HG03469 (cell line): Measurements from ENCODE around the gene SPIRE2.
"Not testable (repeated sequence)": the region's sequence is repeated elsewhere in the genome, so short reads cannot be mapped to it uniquely, and the experiment has no call there.

Experiments
- ATAC-seq: cut with Tn5 transposase; IDR thresholded peaks from one replicate; pipeline ENCODE4 v1.9.1; 2021; ENCODE audit warnings: mild to moderate bottlenecking, moderate library complexity, moderate number of reproducible peaks; ENCODE audit not compliant: unreplicated experiment

SPIRE2 gene

DNA sequence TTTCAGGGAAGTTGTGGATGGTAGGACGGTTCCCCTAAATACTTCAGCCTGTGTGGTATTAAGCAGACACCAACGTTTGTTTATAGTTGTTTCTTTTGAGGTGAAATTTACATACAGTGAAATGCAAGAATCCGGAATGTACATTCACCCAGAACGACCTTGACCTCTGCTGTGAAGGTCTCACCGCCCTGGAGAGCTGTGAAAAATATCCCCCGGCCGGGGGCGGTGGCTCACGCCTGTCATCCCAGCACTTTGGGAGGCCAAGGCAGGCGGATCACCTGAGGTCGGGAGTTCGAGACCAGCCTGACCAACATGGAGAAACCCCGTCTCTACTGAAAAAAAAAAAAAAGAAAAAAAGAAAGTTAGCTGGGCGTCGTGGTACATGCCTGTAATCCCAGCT is 8.2 kb downstream of the SPIRE2 start:
- ATAC-seq, result not testable (repeated sequence)

DNA sequence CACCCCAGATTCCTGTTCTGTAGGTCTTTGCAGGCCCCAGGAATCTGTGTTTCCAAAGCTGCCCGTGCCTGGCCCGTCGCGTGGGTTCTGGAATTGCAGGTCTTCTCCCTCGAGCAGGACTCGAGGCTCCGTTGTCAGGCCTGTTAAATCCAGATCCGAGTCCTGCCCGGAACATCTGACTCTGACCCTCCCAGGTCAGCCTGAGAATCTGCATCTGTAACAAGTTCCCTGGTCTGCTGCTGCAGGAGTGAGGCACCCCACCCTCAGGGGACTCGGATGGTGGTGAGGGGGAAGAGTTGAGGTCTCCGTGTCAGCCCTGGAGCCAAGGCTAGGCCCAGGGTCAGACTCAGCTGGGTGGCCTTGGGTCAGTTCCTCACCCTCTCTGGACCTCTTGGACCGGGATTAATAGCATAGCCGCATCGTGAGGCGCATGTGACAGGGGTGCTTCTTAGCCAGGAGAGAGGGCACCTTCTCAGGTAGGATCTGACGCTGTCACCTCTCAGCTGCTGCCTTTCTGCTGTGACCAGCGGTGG is 8.8 kb downstream of the SPIRE2 start:
- ATAC-seq, result no peak

DNA sequence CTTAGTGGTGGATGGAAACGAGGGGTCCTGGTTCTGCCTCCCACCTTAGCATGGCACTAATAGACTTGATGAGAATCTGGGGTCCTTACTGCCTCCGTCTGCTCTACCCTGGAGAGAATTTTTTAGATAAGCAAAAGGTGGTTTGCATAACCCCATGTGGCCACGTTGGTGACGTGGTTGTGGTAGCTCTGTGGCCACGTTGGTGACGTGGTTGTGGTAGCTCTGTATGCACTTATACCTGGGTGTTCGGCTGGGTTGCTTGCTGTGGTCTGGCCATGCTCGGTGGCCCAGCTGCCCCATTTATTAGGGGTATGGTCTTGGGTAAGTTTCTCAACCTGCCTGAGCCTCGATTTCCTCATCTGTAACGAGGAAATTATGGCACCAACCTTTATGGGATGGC is 13.0 kb downstream of the SPIRE2 start:
- no peak for ATAC-seq

DNA sequence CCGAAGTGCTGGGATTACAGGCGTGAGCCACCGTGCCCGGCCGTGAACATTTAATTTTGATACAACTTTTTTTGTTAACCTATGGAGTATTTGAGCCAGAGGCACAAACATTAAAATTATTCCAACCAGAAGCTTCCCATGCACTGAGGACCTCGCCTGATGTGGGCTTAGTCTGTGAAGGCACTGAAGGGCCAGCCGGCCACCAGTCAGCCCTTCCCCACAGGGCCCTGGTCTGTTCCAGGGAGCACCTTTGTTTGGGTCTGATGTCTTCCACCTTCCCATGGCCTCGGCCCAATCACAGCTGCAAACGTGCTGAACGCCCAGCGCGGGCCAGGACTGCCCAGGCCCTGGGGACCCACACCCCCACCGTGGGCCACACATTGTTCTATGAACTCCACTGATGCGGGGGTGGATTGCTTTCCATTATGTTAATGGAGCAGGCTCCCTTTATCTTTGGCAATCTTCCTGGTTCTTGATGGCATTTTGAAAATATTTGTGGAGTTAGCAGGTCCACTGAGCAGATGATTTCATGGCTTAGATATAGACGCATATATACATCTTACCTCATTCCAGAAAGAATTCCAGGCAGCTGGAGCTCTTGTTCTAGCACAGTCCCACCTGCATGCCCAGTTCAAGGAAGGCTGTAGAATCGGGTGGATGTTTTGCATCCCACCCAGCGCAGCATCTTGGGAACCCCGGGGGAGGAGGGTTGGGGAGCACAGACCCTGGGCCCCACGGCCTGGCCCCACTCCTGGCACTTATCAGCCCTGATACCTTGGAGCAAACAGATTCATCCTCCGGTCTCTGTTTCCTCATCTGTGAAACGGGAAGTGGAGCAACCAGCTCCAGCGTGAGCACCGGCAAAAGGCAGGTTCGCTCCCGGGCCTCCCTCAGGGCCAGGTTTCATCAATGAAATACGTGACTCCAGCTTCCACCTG is 14.5 kb downstream of the SPIRE2 start:
- no peak for ATAC-seq

DNA sequence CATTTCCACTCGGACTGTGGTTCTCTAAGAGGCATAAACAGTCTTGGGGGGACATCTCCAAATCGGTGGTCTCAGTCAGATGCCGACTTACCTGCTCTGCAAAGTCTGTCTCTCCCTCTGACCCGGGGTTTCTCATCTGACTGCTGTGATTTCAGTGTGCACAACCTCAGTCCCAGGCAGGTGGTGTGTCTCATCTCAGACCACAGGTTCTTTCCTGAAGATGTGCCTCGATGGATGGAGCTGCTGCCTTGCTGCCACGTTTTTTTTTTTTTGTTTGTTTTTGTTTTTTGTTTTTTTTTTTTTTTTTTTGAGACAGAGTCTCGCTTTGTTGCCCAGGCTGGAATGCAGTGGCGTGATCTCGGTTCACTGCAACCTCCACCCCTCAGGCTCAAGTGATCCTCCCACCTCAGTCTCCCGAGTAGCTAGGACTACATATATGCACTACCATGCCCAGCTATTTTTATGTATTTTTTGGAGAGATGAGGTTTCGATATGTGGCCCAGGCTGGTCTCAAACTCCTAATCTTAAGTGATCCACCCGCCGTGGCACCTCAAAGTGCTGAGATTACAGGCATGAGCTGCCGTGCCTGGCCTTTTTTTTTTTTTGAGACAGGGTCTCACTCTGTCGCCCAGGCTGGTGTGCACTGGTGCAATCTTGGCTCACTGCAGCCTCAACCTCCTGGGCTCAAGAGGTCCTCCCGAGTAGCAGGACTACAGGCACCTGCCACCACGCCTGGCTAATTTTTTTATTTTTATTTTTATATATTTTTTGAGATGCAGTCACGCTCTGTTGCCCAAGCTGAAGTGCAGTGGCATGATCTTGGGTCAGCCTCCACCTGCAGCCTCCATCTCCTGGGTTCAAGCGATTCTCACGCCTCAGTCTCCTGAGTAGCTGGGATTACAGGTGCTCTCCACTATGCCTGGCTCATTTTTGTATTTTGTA is 15.4 kb downstream of the SPIRE2 start:
- no peak for ATAC-seq

DNA sequence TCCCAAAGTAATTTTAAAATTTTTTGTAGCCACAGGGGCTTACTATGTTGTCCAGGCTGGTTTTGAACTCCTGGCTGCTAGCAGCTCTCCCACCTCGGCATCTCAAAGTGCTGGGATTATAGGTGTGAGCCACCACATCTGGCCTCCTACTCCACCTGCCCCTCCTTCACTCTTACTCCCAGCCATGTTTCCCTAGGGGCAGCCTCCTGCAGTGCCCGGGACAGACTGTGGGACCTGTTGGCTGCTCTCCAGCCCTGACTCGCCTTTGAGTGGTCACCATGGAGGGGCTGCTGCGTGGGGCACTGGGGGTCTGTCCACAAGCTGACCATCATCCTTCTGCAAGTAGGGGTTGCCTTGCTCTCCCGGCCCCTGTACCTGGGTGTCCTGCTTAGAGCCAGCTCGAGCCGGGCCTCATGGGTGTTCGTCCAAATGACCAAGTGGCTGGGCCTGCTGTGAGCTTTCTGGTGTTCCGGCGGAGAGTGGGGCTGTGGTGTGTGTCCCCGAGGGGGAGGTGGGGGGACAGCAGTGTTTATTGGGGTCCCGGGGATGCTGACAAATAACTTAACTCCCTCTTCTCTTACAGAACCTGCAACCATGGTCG is 16.6 kb downstream of the SPIRE2 start:
- ATAC-seq, result no peak

DNA sequence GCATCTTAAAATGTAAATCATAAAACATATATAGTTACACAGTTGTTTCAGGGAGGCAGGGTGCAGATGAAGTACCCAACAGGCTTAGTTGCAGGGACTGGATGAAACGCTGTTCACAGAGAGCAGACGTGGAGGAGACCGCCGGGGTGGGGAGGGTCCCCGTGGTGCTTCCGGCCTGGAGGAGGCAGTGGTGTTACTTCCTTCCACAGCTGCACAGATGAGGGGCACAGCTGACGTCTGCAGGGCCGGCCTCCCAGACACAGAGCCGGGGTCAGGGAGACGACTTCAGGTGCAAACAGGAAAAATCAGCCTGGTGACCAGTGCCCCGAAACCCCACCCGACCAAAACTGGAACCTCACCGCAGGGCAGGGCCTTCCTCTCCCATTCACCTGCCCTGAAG is 17.1 kb downstream of the SPIRE2 start:
- no peak for ATAC-seq

DNA sequence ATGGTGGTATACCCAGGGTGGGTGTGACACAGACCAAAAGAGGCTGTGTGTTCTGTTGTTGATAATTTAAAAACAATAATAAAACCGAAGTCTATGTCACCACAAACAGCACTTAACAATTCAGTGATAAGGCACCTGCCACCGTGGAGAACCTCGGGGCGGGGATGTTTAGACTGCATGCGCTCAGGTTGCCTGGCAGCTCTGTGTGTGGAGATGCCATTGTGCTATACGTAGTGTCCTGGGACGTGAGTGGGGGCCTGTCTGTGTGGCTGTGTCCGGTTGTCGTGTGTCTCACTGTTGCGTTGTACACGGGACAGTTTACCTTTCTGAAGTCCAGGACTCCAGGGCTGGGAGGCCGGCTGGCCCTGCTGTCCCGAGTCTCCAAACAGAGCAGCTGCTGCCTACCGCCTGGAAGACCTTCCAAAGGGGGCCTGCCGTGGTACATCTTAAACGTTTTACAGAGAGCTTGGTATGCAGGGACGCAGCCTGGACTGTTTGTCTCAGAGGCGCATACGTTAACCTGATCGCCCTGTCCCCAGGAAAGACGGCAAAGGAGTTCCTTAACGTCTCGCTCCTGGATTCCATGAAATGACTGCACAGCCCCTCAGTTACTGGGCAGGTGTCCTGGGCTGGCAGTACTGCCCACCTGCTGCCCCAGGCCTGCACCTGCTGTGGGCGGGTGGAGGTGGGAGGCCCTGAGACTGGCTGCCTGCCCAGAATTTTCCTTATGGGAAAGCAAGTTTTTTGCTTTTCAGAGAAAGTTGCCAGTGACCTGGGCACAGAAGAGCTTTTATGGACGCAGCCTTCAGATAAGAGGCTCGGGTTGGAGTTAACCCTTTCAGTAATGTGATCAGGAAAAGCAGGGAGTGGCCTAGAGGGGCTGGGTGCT is 19.0 kb downstream of the SPIRE2 start:
- ATAC-seq, result no peak

DNA sequence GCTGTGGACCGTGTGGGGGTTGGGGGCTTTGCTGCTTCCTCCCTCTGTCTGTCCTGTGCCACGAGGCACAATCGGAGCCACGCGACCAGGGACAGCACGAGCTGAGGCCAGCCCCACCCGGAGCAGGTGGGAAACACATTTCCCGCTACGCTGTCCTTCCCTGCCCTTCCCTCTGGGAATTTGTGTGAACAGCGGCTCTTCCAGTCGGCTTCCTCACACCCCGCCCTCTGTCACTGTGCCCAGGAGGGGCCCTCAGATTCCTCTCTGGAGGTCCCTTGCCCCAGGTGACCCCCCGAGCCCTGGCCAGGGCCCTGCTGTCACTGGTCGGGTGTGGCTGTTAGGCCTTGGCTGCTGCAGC is 19.6 kb downstream of the SPIRE2 start:
- no peak for ATAC-seq

DNA sequence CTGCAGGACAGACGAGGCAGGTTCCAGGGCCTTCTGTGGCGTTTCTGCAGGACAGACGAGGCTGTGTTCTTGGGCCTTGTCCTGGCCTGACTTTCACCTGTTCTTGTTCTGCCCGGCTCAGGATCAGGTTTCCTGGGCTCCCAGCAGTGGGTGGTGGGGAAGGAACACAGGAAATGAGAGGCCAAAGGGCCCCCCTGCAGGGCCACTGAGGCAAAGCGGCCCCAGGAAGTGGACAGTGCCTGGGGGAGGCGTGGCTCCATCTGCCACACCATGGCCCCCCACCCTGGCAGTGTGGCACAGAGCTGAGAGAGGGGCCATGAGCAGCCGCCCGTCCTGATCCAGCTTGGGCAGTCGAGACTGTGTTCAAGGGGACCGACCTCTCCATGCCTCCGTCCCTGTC is 20.7 kb downstream of the SPIRE2 start:
- ATAC-seq, result no peak

DNA sequence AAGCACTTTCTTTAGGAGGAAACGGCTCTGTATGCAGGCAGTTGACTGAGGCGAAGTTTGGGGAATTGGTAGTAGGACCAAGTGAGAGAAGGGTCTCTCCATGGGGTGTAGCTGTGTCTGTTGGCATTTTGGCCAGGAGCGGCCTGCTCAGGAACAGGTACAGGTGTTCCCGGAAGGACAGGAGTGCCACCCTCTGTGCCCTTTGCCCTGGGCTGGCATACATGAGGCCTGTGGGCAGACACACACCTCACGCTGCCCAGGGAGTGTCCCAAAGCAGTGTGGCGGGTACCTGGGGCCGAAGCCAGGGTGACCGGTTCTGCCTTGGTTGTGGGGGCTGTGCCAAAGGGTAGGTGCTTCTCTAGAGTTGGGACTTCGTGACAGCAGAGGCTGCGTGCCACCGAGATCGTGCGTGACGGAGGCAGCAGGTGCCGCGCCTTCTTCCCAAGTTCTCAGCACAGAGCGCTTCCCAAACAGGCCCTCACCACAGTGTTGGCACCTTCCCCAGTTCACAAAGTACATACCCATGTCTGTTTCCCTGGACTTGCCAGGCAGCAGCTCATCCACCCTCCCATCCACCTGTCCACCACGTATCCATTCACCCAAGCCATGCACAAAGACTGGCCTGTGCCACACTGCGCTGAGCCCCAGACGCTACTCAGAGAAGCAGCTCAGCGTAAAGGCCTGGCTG is 25.2 kb downstream of the SPIRE2 start:
- no peak for ATAC-seq

DNA sequence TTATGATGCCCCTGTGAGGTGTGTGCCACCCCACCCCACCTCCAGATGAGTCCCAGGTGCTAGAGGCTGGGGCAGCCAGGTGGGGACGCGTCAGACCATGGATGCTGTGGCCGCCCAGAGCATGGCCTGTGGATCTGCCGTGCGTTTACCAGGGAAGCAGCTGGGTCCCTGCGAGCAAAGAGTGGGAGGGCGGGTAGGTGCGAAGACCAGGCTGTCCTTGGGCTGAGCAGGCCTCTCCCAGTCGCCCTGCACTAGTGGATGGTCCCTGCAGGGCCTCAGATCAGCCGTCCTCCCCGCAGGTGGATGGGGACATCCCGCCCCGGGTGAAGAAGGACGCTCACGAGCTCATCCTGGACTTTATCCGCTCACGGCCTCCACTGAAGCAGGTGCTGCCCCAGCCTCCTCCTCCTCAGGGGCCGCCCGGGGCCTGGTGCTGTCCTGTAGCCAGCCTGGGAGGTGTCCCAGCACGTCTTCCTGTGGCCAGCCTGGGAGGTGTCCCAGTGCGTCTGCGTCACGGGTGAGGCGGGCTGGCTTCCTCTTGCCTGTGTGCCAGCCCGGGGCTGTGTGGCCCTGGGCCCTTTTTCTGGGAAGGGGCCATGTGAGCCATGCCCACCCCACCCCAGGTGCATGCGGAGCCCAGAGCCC is 27.1 kb downstream of the SPIRE2 start:
- no peak for ATAC-seq

DNA sequence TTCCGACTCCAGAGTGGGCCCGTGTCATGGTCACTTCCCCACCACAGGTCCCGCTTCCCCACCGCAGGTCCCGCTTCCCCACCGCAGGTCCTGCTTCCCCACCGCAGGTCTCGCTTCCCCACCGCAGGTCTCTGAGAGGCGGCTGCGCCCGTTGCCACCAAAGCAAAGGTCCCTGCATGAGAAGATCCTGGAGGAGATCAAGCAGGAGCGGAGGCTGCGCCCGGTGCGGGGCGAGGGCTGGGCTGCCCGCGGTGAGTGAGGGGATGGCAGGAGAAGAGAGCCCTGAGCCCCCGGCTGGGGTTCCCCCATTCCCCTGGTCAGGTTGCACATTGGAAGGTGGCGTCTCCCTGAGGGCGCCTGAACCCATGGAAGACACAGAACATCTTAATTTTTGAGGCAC is 27.7 kb downstream of the SPIRE2 start:
- ATAC-seq, result no peak

DNA sequence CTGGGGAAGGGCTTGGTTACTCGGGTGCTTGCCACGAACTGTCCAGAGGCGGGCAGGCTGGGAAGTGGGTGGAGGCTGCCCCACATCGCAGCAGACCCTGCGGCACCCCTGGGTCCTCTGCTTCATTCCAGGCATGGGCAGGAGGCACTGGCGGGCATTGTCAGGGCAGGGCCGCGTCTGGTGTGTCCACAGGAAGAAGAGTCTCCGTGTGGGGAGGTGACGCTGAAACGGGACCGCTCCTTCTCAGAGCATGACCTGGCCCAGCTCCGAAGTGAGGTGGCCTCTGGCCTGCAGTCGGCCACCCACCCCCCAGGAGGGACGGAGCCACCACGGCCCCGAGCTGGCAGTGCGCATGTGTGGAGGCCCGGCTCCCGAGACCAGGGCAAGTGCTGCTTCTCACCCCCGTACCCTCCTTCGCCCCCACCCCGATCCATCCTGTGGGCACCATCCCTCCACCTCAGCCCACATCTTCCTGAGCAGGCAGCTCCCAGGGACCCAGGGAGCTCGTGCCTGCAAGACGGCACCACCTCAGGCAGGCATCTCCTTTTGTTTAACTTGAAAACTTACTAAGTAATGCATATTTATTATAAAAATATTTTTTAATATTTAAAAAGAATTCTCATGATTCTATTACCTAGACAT is 30.8 kb downstream of the SPIRE2 start:
- ATAC-seq, result no peak

DNA sequence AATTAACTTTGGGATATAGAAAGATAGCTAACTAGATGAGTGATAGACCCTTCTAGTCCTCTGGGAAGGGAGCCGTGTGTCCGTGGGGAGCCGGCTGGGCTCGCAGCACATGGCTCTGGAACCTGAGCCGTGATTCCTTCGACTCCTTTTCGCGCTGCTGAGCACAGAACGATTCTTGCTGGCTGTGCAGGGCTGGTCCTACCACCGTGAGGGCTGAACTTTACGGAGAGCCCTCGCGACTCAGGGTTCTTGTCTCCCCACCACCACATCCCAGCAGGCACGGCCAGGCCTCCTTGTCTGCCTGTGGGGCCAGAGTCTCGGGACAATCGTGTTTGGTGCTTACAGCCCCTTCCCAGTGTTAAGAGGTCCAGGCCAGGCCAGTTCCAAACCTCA is 31.3 kb downstream of the SPIRE2 start:
- ATAC-seq, result no peak

DNA sequence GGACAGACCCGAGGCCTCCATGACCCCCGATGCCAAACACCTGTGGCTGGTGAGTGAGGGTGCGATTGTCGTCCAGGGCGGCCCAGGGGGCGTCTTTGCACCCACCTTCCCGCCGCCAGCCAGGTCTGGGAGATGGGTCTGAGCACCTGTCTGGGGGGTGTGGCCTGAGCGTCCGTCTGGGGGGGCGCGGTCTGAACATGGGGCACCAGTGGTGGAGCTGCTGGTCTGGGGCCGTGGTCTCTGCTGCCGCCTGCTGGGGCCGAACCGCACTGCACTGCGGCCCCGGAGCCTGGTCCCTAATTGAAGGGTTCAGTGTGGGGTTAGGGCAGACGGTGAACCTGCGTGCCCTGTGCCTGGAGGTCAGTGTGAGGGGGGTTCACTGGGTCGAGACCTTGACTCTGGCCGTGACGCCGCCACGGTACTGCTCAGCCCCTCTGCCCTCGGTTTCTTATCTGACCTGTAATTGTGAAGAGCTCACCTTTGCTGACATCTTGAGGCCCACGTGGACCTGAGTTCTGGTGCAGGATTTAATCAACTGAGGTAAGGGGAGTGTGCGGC is 32.6 kb downstream of the SPIRE2 start:
- no peak for ATAC-seq

DNA sequence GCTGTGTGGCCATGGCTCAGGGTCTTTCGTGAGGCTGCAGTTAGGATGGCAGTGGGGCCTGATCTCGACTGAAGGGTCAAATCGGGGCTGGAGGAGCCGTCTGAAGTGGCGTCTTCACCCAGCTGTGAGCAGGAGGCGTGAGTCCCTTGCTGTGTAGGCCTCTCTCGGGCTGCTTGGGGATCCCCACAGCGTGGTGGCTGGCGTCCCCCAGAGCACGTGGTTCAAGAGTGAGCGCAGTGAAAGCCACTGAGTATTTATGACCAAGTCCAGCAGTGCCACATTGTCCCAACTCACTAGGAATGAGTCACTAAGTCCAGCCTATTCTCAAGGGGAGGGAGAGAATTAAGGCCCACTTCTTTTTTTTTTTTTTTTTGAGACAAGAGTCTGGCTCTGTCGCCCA is 33.4 kb downstream of the SPIRE2 start:
- no peak for ATAC-seq

DNA sequence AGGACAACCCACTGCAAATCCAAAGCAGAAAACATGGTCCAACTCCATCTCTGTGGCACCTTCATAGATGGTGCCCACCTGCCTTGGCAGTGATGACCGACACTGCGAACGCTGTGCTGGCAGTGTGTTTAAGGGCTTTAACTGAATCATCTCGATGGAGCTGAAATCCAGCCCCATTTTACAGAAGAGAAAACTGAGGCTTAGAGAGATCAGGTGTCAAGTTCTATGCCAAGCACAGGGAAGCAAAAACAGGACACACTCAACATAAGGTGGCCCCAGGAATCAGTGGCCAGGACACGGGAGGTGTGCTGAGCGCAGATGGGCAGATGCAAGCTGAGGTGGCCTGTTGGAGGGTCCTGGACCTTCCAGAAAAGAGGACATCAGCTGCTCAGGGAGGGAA is 34.5 kb downstream of the SPIRE2 start:
- ATAC-seq, result no peak
